Retinal pigment epithelial cell (primary cell): Measurements from ENCODE around the gene HS3ST3B1.

Experiments
- DNase-seq: peaks from one replicate; pipeline ENCODE4 v3.0.0-alpha.2; 2010; ENCODE audit warnings: low read depth
- H3K4me3 ChIP-seq: 2 replicates; pipeline ENCODE4 v1.5.1; 2011; ENCODE audit warnings: mild to moderate bottlenecking, low read length, control low read depth, moderate library complexity
- TF ChIP-seq, protein P1 (sequence below): conservative IDR thresholded peaks from 2 replicates; pipeline ENCODE4 v1.5.1; 2011; ENCODE audit warnings: low read depth, low read length, control low read depth, inconsistent platforms

Gene HS3ST3B1

DNA sequence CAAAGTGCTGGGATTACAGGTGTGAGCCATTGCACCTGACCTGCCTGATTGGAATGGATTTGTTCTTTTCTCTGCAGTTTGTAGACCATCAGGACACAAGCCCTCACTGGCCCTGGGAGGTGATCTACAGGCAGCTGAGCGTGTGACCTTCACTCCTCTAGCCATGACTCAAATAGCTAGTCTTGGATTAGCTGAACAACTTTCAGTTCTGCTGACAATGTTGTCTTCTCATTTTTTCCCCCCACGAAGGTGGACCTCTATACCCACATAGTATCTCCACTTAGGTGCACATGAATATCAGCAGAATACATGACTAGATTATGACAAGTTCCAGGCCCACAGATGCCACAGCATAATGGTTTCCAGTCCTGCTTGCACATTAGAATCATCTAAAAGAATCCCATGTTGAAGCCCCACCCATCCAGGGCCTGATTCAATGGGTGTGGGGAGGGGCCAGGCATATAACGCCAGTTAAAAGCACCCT is 36.8 kb downstream of the HS3ST3B1 start:
- H3K4me3 ChIP-seq, result no peak overlapping the region
- TF ChIP-seq, protein P1, sequence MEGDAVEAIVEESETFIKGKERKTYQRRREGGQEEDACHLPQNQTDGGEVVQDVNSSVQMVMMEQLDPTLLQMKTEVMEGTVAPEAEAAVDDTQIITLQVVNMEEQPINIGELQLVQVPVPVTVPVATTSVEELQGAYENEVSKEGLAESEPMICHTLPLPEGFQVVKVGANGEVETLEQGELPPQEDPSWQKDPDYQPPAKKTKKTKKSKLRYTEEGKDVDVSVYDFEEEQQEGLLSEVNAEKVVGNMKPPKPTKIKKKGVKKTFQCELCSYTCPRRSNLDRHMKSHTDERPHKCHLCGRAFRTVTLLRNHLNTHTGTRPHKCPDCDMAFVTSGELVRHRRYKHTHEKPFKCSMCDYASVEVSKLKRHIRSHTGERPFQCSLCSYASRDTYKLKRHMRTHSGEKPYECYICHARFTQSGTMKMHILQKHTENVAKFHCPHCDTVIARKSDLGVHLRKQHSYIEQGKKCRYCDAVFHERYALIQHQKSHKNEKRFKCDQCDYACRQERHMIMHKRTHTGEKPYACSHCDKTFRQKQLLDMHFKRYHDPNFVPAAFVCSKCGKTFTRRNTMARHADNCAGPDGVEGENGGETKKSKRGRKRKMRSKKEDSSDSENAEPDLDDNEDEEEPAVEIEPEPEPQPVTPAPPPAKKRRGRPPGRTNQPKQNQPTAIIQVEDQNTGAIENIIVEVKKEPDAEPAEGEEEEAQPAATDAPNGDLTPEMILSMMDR, result no peak
- no peak for DNase-seq

- no peak for DNase-seq
- H3K4me3 ChIP-seq, result no peak overlapping the region
- TF ChIP-seq, protein P1, result no peak
Measured at GRCh38 chr17:14340857-14341754, 40.2 kb downstream of the HS3ST3B1 start.

DNA sequence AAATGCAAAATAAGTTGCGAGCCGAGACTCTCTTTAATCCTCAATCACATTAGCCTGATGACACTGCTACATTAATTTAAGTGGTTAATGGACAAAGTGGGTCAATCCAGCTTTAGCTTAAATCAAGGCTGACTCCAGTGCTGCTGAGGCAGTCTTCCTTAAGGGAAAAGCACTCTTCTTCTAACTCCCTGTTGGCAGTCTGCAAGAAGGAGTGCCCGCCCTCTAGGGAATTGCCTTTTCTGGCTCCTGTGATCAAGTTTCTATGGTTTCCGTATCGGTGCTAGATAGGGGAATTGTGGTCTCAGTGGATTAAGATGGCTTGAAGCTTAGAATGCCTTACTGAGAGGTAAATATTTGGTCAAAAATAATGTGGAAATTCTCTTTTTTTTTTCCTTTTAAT is 41.0 kb downstream of the HS3ST3B1 start:
- TF ChIP-seq, protein P1, result no peak
- DNase-seq, result no peak

GRCh38 chr17:14346801-14347200 is 45.9 kb downstream of the HS3ST3B1 start:
- DNase-seq, result no peak
- TF ChIP-seq, protein P1, result no peak
- H3K4me3 ChIP-seq, result no peak overlapping the region

More for the DNA sequence above, 41.0 kb downstream of the HS3ST3B1 start:
- no peak overlapping the region for H3K4me3 ChIP-seq

DNA sequence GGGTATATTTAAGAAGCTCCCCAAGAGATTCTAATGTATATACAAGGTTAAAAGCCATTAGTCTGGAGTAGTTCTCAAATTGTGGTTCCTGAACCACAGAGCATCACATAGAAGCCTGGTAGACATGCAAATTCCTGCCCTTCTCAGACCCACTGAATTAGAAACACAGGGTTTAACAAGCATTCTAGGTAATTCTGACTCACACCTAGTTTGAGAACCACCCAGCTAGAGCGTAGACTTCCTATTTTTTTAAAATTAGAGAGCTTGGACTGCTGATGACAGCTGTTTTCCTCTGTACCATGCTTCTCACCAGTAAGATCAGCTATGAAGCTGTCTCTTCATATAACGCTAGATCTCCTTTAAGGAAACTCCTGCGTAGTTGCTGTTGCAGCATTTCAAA is 50.6 kb downstream of the HS3ST3B1 start:
- no peak for DNase-seq
- TF ChIP-seq, protein P1, result no peak
- H3K4me3 ChIP-seq, result no peak overlapping the region

DNA sequence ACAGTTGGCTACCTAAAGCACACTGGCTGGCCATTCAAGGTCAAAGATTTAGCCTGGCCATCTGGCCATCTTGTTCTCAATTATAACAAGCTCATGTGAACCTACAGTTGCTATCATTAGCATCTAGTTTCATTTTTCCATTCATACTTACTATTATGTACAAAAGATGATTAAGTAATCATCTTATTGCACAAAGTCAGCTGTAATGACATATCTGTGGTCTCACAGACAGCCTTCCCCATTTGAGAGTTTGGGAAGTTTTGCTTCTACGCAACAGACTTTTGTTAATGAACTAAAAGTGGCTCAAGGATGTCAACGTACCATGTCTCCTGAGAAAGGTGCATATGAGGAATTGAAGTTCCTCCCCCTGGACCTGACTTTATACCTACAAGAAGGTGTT is 51.3 kb downstream of the HS3ST3B1 start:
- DNase-seq, result no peak
- no peak overlapping the region for H3K4me3 ChIP-seq
- TF ChIP-seq, protein P1, result no peak
